NB4 (cell line): Measurements from ENCODE around the gene WSCD2.

Source experiments
- DNase-seq: peaks from one replicate; pipeline ENCODE4 v3.0.0; 2010; ENCODE audit warnings: low read depth
- H3K4me3 ChIP-seq: one replicate; pipeline ENCODE4 v1.5.1; 2011; ENCODE audit warnings: mild to moderate bottlenecking, low read depth, low read length, moderate library complexity
- CTCF ChIP-seq: IDR thresholded peaks from one replicate; pipeline ENCODE4 v1.5.1; 2012; ENCODE audit warnings: low read depth, low read length
- MAX ChIP-seq: IDR thresholded peaks from 2 replicates; pipeline ENCODE4 v1.6.1; 2011; ENCODE audit warnings: low read depth, low read length
- MYC ChIP-seq: IDR thresholded peaks from 2 replicates; pipeline ENCODE4 v1.6.1; 2011; ENCODE audit warnings: low read depth, low read length
- POLR2A ChIP-seq: IDR thresholded peaks from 2 replicates; pipeline ENCODE4 v1.6.1; 2011; ENCODE audit warnings: mild to moderate bottlenecking; ENCODE audit not compliant: insufficient read length; ENCODE audit errors: extremely low read depth

Gene WSCD2

GRCh38 chr12:108284163-108284562, 155.1 kb downstream of the WSCD2 start:
- TF ChIP-seq MAX (no peak), POLR2A (no peak), MYC (no peak), CTCF (no peak)
- H3K4me3 ChIP-seq: no peak overlapping the region
- no peak for DNase-seq

- DNase-seq: no peak
- TF ChIP-seq POLR2A (no peak), MYC (no peak), CTCF (no peak), MAX (no peak)
- no peak overlapping the region for H3K4me3 ChIP-seq
Observed at GRCh38 chr12:108285016-108285415, 155.9 kb downstream of the WSCD2 start.

GRCh38 chr12:108287227-108287626, 158.1 kb downstream of the WSCD2 start:
- no peak for DNase-seq
- no peak overlapping the region for H3K4me3 ChIP-seq
- TF ChIP-seq MYC (no peak), POLR2A (no peak), CTCF (no peak), MAX (no peak)

- no peak overlapping the region for H3K4me3 ChIP-seq
- no peak for DNase-seq
- TF ChIP-seq POLR2A (no peak), MYC (no peak), CTCF (no peak), MAX (no peak)
Observed at GRCh38 chr12:108289350-108290161, 160.5 kb downstream of the WSCD2 start.

- H3K4me3 ChIP-seq: no peak overlapping the region
- TF ChIP-seq CTCF: no peak
- DNase-seq: no peak
Observed at GRCh38 chr12:108295641-108296040, 166.6 kb downstream of the WSCD2 start.

- no peak for DNase-seq
- TF ChIP-seq MAX (no peak), MYC (no peak)
- H3K4me3 ChIP-seq: no peak overlapping the region
Observed at GRCh38 chr12:108296945-108297344, 167.9 kb downstream of the WSCD2 start.
